Gastrocnemius medialis (tissue), 4 donors: ENCODE results near the gene ERC2. TPM values are rescaled to one million over a fixed set of nuclear protein-coding genes. Genes with fewer than 3 reads are reported as not detected.
"Not testable (repeated sequence)": the region's sequence is repeated elsewhere in the genome, so short reads cannot be mapped to it uniquely, and the experiment has no call there.

Source experiments
- ATAC-seq, 2 donors: fragments of 150-250 bp; one replicate each; pipeline ENCODE4 v1.9.1; 2016
- DNase-seq, 2 donors: peaks; one replicate each; pipeline ENCODE4 v3.0.0-alpha.2; 2019
- H3K27ac ChIP-seq, 4 donors: fragments of 200-600 bp; sonication (generic); 1 replicate in 1 of 4; 2 replicates in 3 of 4; pipeline ENCODE4 v1.5.1; 2016 to 2018; ENCODE audit warnings: mild to moderate bottlenecking in 2 of 4, moderate library complexity in 1 of 4
- H3K27me3 ChIP-seq, 3 donors: fragments of 200-600 bp; sonication (generic) in 2 of 3; 1 replicate in 1 of 3; 2 replicates in 2 of 3; pipeline versions ENCODE4 v1.5.1 to v1.6.0; 2016 to 2019; ENCODE audit warnings: mild to moderate bottlenecking in 1 of 3, moderate library complexity in 1 of 3
- H3K36me3 ChIP-seq, 2 donors: fragments of 200-600 bp; sonication (generic) in 1 of 2; one replicate each; pipeline ENCODE4 v1.5.1; 2017 to 2018
- H3K4me1 ChIP-seq, 2 donors: fragments of 200-600 bp; sonication (generic) in 1 of 2; one replicate each; pipeline ENCODE4 v1.5.1; 2016 to 2017; ENCODE audit warnings: mild to moderate bottlenecking in 2 of 2
- H3K4me3 ChIP-seq, 4 donors: fragments of 200-600 bp; sonication (generic) in 3 of 4; 1 replicate in 1 of 4; 2 replicates in 3 of 4; pipeline ENCODE4 v1.5.1; 2016 to 2019; ENCODE audit warnings: mild to moderate bottlenecking in 2 of 4
- H3K9me3 ChIP-seq, 3 donors: fragments of 200-600 bp; sonication (generic) in 2 of 3; 1 replicate in 1 of 3; 2 replicates in 2 of 3; pipeline ENCODE4 v1.5.1; 2016 to 2019
- POLR2A ChIP-seq, 2 donors: fragments of 450-650 bp; IDR thresholded peaks; one replicate each; pipeline ENCODE4 v1.6.1; 2017; ENCODE audit warnings: antibody characterized with exemption in 2 of 2, mild to moderate bottlenecking in 2 of 2, moderate library complexity in 2 of 2
- in situ Hi-C, 4 donors: fragments of 200-750 bp; cut with MboI; loops; one replicate each; pipeline versions ENCODE4 v1.15.0 to v1.8.0; 2017; ENCODE audit warnings: low sequenced_read_pairs in 4 of 4
- intact Hi-C: fragments of 100-400 bp; cut with DNase I; formaldehyde crosslinking; loops from one replicate; pipeline ENCODE4 v1.15.1; 2023; ENCODE audit warnings: low total_unique reads
- total RNA-seq, 4 donors: library from RNA; depleted of rRNA; stranded (reverse); fragments of >200 nt; gene quantifications; one replicate each; pipeline versions ENCODE4 v1.1.0 to v1.2.3, GENCODE V29; 2016
- TF ChIP-seq, protein P1 (sequence below), 5 experiments: fragments of 450-650 bp in 3 of 5; fragments of 200-600 bp in 2 of 5; sonication (generic) in 2 of 5; IDR thresholded peaks in 4 of 5; conservative IDR thresholded peaks in 1 of 5; 1 replicate in 4 of 5; 2 replicates in 1 of 5; pipeline ENCODE4 v1.5.1; 2016 to 2019; ENCODE audit warnings: antibody characterized with exemption in 5 of 5, mild to moderate bottlenecking in 3 of 5, moderate library complexity in 3 of 5

Gene ERC2
- total RNA-seq, 4 donors from 2014 or later = not detected

DNA sequence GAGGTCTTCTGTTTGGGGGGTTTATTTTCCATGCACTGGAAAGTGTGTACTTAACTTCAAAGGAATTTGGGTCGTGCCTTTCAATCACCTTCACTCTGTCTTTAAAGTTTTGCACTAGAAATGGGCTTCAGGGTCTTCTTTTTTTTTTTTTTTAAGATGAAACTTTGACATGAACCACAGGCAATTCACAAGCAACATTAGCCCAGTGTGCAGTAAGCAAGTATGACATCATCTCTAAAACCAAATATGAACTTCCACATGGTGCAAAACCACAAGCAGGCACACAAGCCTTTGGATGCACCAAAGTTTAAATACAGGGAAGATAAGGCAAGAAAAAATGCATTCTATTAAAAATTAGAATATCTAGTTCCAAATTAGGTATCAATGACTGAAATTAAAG is 381.9 kb downstream of the ERC2 start:
- intact Hi-C loops (no loop called here), in situ Hi-C loops (no loop called here)
- Histone ChIP-seq H3K27me3 (no peaks in the 10 kb centered on the region), H3K36me3 (no peaks in the 10 kb centered on the region), H3K9me3 (no peaks in the 10 kb centered on the region), H3K4me3 (no peak overlapping the region), H3K4me1 (no peaks in the 10 kb centered on the region), H3K27ac (no peak overlapping the region)
- ATAC-seq (no peak), DNase-seq (no peak)
- TF ChIP-seq POLR2A (IDR thresholded peaks at IDR 0.05) = no peak
- TF ChIP-seq, protein P1, sequence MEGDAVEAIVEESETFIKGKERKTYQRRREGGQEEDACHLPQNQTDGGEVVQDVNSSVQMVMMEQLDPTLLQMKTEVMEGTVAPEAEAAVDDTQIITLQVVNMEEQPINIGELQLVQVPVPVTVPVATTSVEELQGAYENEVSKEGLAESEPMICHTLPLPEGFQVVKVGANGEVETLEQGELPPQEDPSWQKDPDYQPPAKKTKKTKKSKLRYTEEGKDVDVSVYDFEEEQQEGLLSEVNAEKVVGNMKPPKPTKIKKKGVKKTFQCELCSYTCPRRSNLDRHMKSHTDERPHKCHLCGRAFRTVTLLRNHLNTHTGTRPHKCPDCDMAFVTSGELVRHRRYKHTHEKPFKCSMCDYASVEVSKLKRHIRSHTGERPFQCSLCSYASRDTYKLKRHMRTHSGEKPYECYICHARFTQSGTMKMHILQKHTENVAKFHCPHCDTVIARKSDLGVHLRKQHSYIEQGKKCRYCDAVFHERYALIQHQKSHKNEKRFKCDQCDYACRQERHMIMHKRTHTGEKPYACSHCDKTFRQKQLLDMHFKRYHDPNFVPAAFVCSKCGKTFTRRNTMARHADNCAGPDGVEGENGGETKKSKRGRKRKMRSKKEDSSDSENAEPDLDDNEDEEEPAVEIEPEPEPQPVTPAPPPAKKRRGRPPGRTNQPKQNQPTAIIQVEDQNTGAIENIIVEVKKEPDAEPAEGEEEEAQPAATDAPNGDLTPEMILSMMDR (IDR thresholded peaks at IDR 0.05 in 4 of 5, conservative IDR thresholded peaks at IDR 0.05 in 1 of 5) = no peak

DNA sequence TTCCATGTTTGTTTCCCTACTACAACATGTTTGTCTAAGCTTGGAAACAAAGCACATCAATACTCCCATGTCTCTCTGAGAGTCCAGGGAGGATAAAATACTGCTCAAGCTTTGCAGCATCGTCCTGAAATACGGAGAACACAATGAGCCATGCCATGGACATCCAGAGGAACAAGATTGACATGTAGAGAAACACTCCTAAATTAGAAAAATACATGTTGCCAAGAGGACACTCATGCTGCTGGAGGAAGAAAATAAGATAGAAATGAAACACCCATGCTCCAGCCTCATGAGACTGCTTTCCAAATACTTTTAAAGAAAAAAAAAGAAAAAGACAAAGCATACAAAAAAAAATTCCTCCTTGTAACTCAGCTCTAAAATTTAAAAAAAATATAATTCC is 387.0 kb downstream of the ERC2 start:
- in situ Hi-C loops = no loop called here
- Histone ChIP-seq H3K4me3 (no peak overlapping the region), H3K36me3 (no peaks in the 10 kb centered on the region), H3K27me3 (no peaks in the 10 kb centered on the region), H3K4me1 (no peaks in the 10 kb centered on the region), H3K27ac (no peak overlapping the region), H3K9me3 (no peaks in the 10 kb centered on the region)
- TF ChIP-seq, protein P1 (IDR thresholded peaks at IDR 0.05 in 4 of 5, conservative IDR thresholded peaks at IDR 0.05 in 1 of 5) = no peak
- TF ChIP-seq POLR2A (IDR thresholded peaks at IDR 0.05) = no peak
- intact Hi-C loops = no loop called here
- DNase-seq (no peak), ATAC-seq (no peak)

DNA sequence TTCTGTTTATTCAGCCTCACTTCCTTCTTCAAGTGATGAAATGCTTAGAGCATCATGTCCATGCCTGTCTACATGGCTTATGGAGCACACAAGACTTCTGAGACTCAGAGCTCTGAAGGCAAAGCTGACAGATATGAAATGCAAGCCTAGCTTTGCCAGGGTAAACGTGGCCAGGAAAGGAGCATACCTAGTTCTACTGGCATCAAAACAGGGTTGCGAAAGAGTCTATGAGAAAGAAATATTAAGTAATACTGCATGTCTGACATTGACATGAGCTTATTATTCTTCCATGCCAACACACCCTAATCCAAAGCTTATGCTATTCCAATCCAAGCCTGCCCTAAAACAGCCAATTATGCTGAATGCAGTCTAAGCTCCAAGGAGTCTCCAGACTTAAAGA is 391.5 kb downstream of the ERC2 start:
- H3K9me3 ChIP-seq = no peaks in the 10 kb centered on the region
- no peak for ATAC-seq
- H3K4me3 ChIP-seq = no peak overlapping the region
- in situ Hi-C loops = no loop called here
- TF ChIP-seq POLR2A (IDR thresholded peaks at IDR 0.05) = no peak
- TF ChIP-seq, protein P1 (IDR thresholded peaks at IDR 0.05 in 4 of 5, conservative IDR thresholded peaks at IDR 0.05 in 1 of 5) = no peak
- H3K27me3 ChIP-seq = no peaks in the 10 kb centered on the region
- no peaks in the 10 kb centered on the region for H3K36me3 ChIP-seq
- DNase-seq = no peak
- no peaks in the 10 kb centered on the region for H3K4me1 ChIP-seq
- intact Hi-C loops = no loop called here
- H3K27ac ChIP-seq = no peak overlapping the region

DNA sequence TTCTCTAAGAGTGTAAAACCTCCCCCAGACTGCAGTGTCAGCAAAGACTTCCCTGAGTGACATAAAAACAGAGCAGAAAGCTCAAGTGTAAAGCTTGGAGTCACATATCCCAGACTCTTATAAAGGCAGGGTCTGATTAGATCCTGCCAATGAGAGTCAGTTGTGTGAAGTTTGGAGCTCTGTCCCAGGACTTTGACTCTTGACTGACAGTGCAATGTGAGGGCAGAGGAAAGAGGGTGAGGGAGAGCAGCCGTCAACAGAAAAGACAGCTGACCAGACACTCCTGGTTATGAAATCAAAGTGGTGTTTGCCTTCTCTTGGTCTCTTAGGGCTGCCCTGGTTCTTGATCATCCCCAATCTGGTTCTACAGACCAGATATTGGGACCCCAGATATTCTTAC is 393.2 kb downstream of the ERC2 start:
- Histone ChIP-seq H3K27me3 (no peaks in the 10 kb centered on the region), H3K27ac (no peak overlapping the region), H3K36me3 (no peaks in the 10 kb centered on the region), H3K4me3 (no peak overlapping the region), H3K9me3 (no peaks in the 10 kb centered on the region), H3K4me1 (no peaks in the 10 kb centered on the region)
- in situ Hi-C loops = no loop called here
- DNase-seq = no peak
- no peak for ATAC-seq
- TF ChIP-seq, protein P1 (IDR thresholded peaks at IDR 0.05 in 4 of 5, conservative IDR thresholded peaks at IDR 0.05 in 1 of 5) = no peak
- TF ChIP-seq POLR2A (IDR thresholded peaks at IDR 0.05) = no peak
- intact Hi-C loops = no loop called here

DNA sequence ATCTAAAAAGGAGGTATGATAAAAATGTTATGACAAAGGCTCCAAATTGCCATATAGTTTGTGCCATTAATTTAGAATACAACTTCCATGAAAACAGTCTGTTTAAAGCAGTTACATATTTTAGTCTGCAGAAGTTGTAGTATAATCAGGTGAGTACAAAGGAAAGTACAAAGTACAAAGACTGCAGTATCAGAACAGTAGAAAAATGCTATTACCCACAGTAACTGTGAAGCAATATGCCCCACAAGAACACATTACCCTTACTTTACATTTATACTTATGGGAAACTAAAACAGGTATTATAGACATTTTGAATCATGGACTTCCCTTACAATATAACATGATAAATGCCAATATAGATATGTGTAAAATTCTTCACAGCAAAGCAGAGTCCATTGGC is 398.5 kb downstream of the ERC2 start:
- in situ Hi-C loops (no loop called here), intact Hi-C loops (no loop called here)
- no peak overlapping the region for H3K4me3 ChIP-seq
- no peak for DNase-seq
- no peaks in the 10 kb centered on the region for H3K27me3 ChIP-seq
- ATAC-seq = no peak
- TF ChIP-seq POLR2A (IDR thresholded peaks at IDR 0.05) = no peak
- TF ChIP-seq, protein P1 (IDR thresholded peaks at IDR 0.05 in 4 of 5, conservative IDR thresholded peaks at IDR 0.05 in 1 of 5) = no peak
- H3K36me3 ChIP-seq = no peaks in the 10 kb centered on the region
- no peak overlapping the region for H3K27ac ChIP-seq
- H3K4me1 ChIP-seq = no peaks in the 10 kb centered on the region
- no peaks in the 10 kb centered on the region for H3K9me3 ChIP-seq

DNA sequence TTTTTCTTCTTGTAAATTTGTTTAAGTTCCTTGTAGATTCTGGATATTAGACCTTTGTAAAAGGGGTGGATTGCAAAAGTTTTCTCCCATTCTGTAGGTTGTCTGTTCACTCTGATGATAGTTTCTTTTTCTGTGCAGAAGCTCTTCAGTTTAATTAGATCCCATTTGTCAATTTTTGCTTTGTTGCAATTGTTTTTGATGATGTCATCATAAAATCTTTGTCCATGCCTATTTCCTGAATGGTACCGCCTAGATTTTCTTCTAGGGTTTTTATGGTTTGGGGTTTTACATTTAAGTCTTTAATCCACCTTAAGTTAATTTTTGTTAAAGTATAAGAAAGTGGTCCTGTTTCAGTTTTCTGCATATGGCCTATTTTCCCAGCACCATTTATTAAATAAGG is 401.9 kb downstream of the ERC2 start:
- H3K9me3 ChIP-seq, H3K27me3 ChIP-seq, in situ Hi-C loops, H3K27ac ChIP-seq, H3K36me3 ChIP-seq, intact Hi-C loops, ATAC-seq, H3K4me1 ChIP-seq, DNase-seq, H3K4me3 ChIP-seq: not testable (repeated sequence)
